Activated T-helper 1 cell treated with anti-CD3 and anti-CD28 coated beads, Interleukin-12 subunit alpha, Interleukin-12 subunit beta, Interleukin-2, Interleukin-4 antibody, amounts not matched to agents 30 ng/mL and 10 ng/mL and 1 ng/mL, durations not matched to agents 14 hours and 24 hours and 36 hours (primary cell): ENCODE data around the gene KIF6. TPM values are rescaled to one million over a fixed set of nuclear protein-coding genes. Genes with fewer than 3 reads are reported as not detected.
"Not testable (repeated sequence)": the region's sequence is repeated elsewhere in the genome, so short reads cannot be mapped to it uniquely, and the experiment has no call there.

ENCODE experiments used
- DNase-seq: peaks from one replicate; pipeline ENCODE4 v3.0.0; 2021; ENCODE audit warnings: low spot score
- H3K27ac Mint-ChIP-seq: one replicate; pipeline ENCODE4 v1.8.0; 2021; ENCODE audit warnings: mild to moderate bottlenecking, mixed read lengths
- H3K27me3 Mint-ChIP-seq: one replicate; pipeline ENCODE4 v1.8.0; 2022; ENCODE audit warnings: mild to moderate bottlenecking, moderate library complexity, mixed read lengths; ENCODE audit not compliant: insufficient read depth
- H3K36me3 Mint-ChIP-seq: one replicate; pipeline ENCODE4 v1.8.0; 2021; ENCODE audit warnings: low read depth, mixed read lengths
- H3K4me1 Mint-ChIP-seq: one replicate; pipeline ENCODE4 v1.8.0; 2021; ENCODE audit warnings: low read depth, mixed read lengths
- H3K4me3 Mint-ChIP-seq: one replicate; pipeline ENCODE4 v1.8.0; 2021; ENCODE audit warnings: mild to moderate bottlenecking, moderate library complexity, mixed read lengths
- H3K9me3 Mint-ChIP-seq: one replicate; pipeline ENCODE4 v1.8.0; 2021; ENCODE audit warnings: mixed read lengths
- intact Hi-C: fragments of 100-400 bp; cut with micrococcal nuclease; formaldehyde crosslinking; loops from one replicate; pipeline ENCODE4 v1.15.1; 2024
- total RNA-seq: library from RNA; stranded (reverse); gene quantifications from 2 replicates; pipeline ENCODE4 v1.2.3, GENCODE V29; 2022

KIF6 gene
- total RNA-seq, 1 donor from 2014 or later = 0.08 TPM

DNA sequence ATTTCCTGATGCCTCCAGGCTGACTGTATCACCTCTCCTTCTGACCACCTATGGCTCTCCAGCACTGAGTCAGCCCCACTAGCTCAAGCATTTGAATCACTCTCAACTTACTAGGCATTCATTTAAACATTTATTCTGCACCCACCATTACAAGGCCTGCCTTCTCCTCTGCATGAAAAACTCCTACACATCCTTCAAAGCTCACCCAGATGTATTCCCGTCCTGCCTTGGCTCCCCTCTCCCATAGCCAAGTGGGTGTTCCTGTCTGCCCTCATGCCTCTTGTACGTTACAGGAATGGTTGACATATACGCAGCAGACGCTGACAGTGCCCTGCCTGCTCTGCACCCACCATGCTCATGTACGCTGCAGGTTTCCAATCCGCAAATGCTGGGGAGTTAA is 432.6 kb downstream of the KIF6 start:
- peaks cover 8% of the 10 kb centered on the region for H3K27me3 Mint-ChIP-seq
- no peak overlapping the region for H3K4me3 Mint-ChIP-seq
- DNase-seq = no peak
- peaks cover 7% of the 10 kb centered on the region for H3K4me1 Mint-ChIP-seq
- H3K9me3 Mint-ChIP-seq = no peaks in the 10 kb centered on the region
- no peaks in the 10 kb centered on the region for H3K36me3 Mint-ChIP-seq
- intact Hi-C loops = no loop called here
- H3K27ac Mint-ChIP-seq = no peak overlapping the region

DNA sequence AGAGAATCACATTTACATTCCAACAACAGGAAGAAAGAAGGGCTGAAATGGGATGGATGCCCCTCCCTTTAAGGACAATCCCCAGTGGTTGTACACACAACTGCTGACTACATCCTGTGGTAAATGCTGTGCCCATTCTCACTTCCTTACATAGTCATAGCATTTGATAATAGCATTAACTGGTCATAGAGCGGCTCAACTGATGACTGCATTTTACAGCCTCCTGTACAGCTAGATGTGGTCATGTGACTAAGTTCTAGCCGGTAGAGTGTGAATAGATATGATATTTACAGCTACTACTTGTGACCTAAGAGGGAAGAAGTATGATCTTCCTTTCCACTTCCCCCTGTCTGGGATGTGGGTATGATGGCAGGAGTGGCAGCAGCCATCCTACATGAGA is 435.7 kb downstream of the KIF6 start:
- H3K27ac Mint-ChIP-seq = no peak overlapping the region
- H3K4me3 Mint-ChIP-seq = no peak overlapping the region
- H3K4me1 Mint-ChIP-seq = peaks cover 7% of the 10 kb centered on the region
- DNase-seq = no peak
- H3K36me3 Mint-ChIP-seq = no peaks in the 10 kb centered on the region
- no peaks in the 10 kb centered on the region for H3K9me3 Mint-ChIP-seq
- intact Hi-C loops = no loop called here
- H3K27me3 Mint-ChIP-seq = peaks cover 13% of the 10 kb centered on the region

- Mint-ChIP-seq H3K4me1 (peaks cover 7% of the 10 kb centered on the region), H3K27me3 (peaks cover 12% of the 10 kb centered on the region)
- intact Hi-C loops = no loop called here
Observed at GRCh38 chr6:39287601-39288000, 437.6 kb downstream of the KIF6 start.

DNA sequence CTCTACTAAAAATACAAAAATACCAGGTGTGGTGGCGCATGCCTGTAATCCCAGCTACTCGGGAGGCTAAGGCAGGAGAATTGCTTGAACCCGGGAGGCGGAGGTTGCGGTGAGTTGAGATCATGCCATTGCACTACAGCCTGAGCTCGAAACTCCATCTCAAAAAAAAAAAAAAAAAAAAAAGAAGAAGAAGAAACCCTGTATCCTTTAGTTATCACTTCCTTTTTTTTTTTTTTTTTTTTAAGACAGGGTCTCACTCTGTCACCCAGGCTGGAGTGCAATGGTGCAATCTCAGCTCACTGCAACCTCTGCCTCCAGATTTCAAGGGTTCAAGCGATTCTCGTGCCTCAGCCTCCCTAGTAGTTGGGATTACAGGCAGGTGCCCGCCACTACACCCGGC is 438.6 kb downstream of the KIF6 start:
- H3K27me3 Mint-ChIP-seq, H3K36me3 Mint-ChIP-seq, H3K27ac Mint-ChIP-seq, DNase-seq, H3K4me3 Mint-ChIP-seq, intact Hi-C loops, H3K4me1 Mint-ChIP-seq, H3K9me3 Mint-ChIP-seq: not testable (repeated sequence)

More at GRCh38 chr6:39287601-39288000, 437.6 kb downstream of the KIF6 start:
- H3K36me3 Mint-ChIP-seq = no peaks in the 10 kb centered on the region
- no peak overlapping the region for H3K27ac Mint-ChIP-seq
- DNase-seq = no peak
- H3K4me3 Mint-ChIP-seq = no peak overlapping the region
- H3K9me3 Mint-ChIP-seq = no peaks in the 10 kb centered on the region

DNA sequence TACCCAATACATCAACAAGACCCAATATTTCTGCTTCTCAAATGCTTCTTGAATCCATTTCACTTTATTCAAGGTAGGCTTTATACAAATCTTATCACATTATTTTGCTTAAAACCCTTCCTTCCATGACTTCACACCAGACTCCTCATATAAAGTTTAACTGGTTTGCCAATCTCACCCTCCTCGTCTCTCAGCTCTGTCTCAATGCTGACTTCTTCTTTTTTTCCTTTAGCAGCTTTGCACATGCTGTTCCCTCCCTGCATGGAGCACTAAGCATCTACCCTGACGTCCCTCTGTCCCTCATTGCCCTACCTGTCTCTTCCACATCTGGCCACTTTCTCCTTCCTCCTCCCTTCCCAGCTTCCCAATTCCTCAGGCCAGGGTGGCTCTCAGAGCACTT is 442.4 kb downstream of the KIF6 start:
- Mint-ChIP-seq H3K27me3 (peaks cover 13% of the 10 kb centered on the region), H3K4me1 (no peaks in the 10 kb centered on the region), H3K9me3 (no peaks in the 10 kb centered on the region), H3K36me3 (no peaks in the 10 kb centered on the region), H3K27ac (no peak overlapping the region), H3K4me3 (no peak overlapping the region)
- DNase-seq = no peak
- intact Hi-C loops = no loop called here

- H3K27me3 Mint-ChIP-seq = peaks cover 14% of the 10 kb centered on the region
- no peaks in the 10 kb centered on the region for H3K9me3 Mint-ChIP-seq
- H3K4me1 Mint-ChIP-seq = no peaks in the 10 kb centered on the region
- no peaks in the 10 kb centered on the region for H3K36me3 Mint-ChIP-seq
- intact Hi-C loops = no loop called here
- DNase-seq = no peak
- no peak overlapping the region for H3K27ac Mint-ChIP-seq
- no peak overlapping the region for H3K4me3 Mint-ChIP-seq
Observed at GRCh38 chr6:39281312-39281980, 443.8 kb downstream of the KIF6 start.

- intact Hi-C loops = no loop called here
Observed at GRCh38 chr6:39280247-39280731, 444.9 kb downstream of the KIF6 start.

More at GRCh38 chr6:39280247-39280731, 444.9 kb downstream of the KIF6 start:
- no peaks in the 10 kb centered on the region for H3K4me1 Mint-ChIP-seq
- H3K9me3 Mint-ChIP-seq = no peaks in the 10 kb centered on the region
- H3K27me3 Mint-ChIP-seq = peaks cover 11% of the 10 kb centered on the region
- H3K36me3 Mint-ChIP-seq = no peaks in the 10 kb centered on the region
- H3K4me3 Mint-ChIP-seq = no peak overlapping the region
- no peak overlapping the region for H3K27ac Mint-ChIP-seq
- no peak for DNase-seq

Other genes starting within 250 kb of the KIF6 start
- gene DAAM2, start 67.0 kb upstream of the KIF6 start, total RNA-seq = not detected in 2 replicates
- 0.31 and 1.2 TPM in 2 replicates for gene MOCS1, start 209.1 kb upstream of the KIF6 start, total RNA-seq